SJSA1 (cell line): ENCODE results near the gene HLA-E. TPM values are rescaled to one million over a fixed set of nuclear protein-coding genes. Genes with fewer than 3 reads are reported as not detected.
"Not testable (repeated sequence)": the region's sequence is repeated elsewhere in the genome, so short reads cannot be mapped to it uniquely, and the experiment has no call there.

ENCODE experiments used
- DNase-seq, 2 experiments: peaks; one replicate each; pipeline ENCODE4 v3.0.0-alpha.2; 2015 to 2020; ENCODE audit warnings: low spot score in 2 of 2, low read depth in 1 of 2
- H3K27ac ChIP-seq: fragments of 250-450 bp; sonication (Bioruptor Pico); 2 replicates; pipeline ENCODE4 v1.5.1; 2020; ENCODE audit warnings: mild to moderate bottlenecking, moderate library complexity
- H3K27me3 ChIP-seq: fragments of 250-450 bp; sonication (Bioruptor Pico); replicated peaks from 2 replicates; pipeline ENCODE4 v1.5.1; 2020; ENCODE audit warnings: mild to moderate bottlenecking, moderate library complexity
- H3K36me3 ChIP-seq: fragments of 250-450 bp; sonication (Bioruptor Pico); 2 replicates; pipeline ENCODE4 v1.5.1; 2020; ENCODE audit warnings: mild to moderate bottlenecking
- H3K4me1 ChIP-seq: fragments of 250-450 bp; sonication (Bioruptor Pico); replicated peaks from 2 replicates; pipeline ENCODE4 v1.6.1; 2021; ENCODE audit warnings: mild to moderate bottlenecking
- H3K4me3 ChIP-seq: fragments of 250-450 bp; sonication (Bioruptor Pico); 2 replicates; pipeline ENCODE4 v1.5.1; 2020; ENCODE audit warnings: mild to moderate bottlenecking
- H3K9me3 ChIP-seq: fragments of 250-450 bp; sonication (Bioruptor Pico); replicated peaks from 2 replicates; pipeline ENCODE4 v1.5.1; 2020; ENCODE audit warnings: mild to moderate bottlenecking
- total RNA-seq: library from RNA; depleted of rRNA; stranded (reverse); fragments of >200 nt; shearing (Covaris generic); gene quantifications from 2 replicates; pipeline ENCODE4 v1.2.3, GENCODE V29; 2014

Gene HLA-E
- total RNA-seq, 1 experiment from 2014 or later: 214 TPM

GRCh38 chr6:30507849-30508827 lies 18.8 kb downstream of the HLA-E start:
- no peaks in the 10 kb centered on the region for H3K36me3 ChIP-seq
- H3K9me3 ChIP-seq: no peaks in the 10 kb centered on the region
- peaks cover 7% of the 10 kb centered on the region for H3K4me1 ChIP-seq
- no peak overlapping the region for H3K27ac ChIP-seq
- H3K4me3 ChIP-seq: no peak overlapping the region
- H3K27me3 ChIP-seq: no peaks in the 10 kb centered on the region
- no peak for DNase-seq

- Histone ChIP-seq H3K27me3 (no peaks in the 10 kb centered on the region), H3K4me3 (no peak overlapping the region), H3K27ac (no peak overlapping the region), H3K36me3 (no peaks in the 10 kb centered on the region), H3K9me3 (no peaks in the 10 kb centered on the region), H3K4me1 (peaks cover 7% of the 10 kb centered on the region)
- no peak for DNase-seq
These were observed 19.8 kb downstream of the HLA-E start for GRCh38 chr6:30508890-30509736.

GRCh38 chr6:30510419-30511168 lies 21.3 kb downstream of the HLA-E start:
- no peak for DNase-seq
- H3K4me1 ChIP-seq: peaks cover 7% of the 10 kb centered on the region
- no peak overlapping the region for H3K4me3 ChIP-seq
- H3K36me3 ChIP-seq: no peaks in the 10 kb centered on the region
- H3K27ac ChIP-seq: no peak overlapping the region
- H3K27me3 ChIP-seq: no peaks in the 10 kb centered on the region
- no peaks in the 10 kb centered on the region for H3K9me3 ChIP-seq

- no peak overlapping the region for H3K27ac ChIP-seq
- no peaks in the 10 kb centered on the region for H3K36me3 ChIP-seq
- DNase-seq: no peak
- H3K4me3 ChIP-seq: no peak overlapping the region
- H3K27me3 ChIP-seq: no peaks in the 10 kb centered on the region
- peaks cover 11% of the 10 kb centered on the region for H3K4me1 ChIP-seq
- no peaks in the 10 kb centered on the region for H3K9me3 ChIP-seq
These were observed 21.8 kb downstream of the HLA-E start for GRCh38 chr6:30511169-30511546.

GRCh38 chr6:30513451-30513850 lies 24.1 kb downstream of the HLA-E start:
- H3K4me1 ChIP-seq: peaks cover 15% of the 10 kb centered on the region
- no peaks in the 10 kb centered on the region for H3K36me3 ChIP-seq
- no peak overlapping the region for H3K4me3 ChIP-seq
- no peaks in the 10 kb centered on the region for H3K9me3 ChIP-seq
- DNase-seq: no peak
- H3K27me3 ChIP-seq: no peaks in the 10 kb centered on the region
- no peak overlapping the region for H3K27ac ChIP-seq

- no peak overlapping the region for H3K4me3 ChIP-seq
- DNase-seq: no peak
- H3K4me1 ChIP-seq: peaks cover 8% of the 10 kb centered on the region
- no peaks in the 10 kb centered on the region for H3K36me3 ChIP-seq
- H3K27ac ChIP-seq: no peak overlapping the region
- no peaks in the 10 kb centered on the region for H3K9me3 ChIP-seq
- no peaks in the 10 kb centered on the region for H3K27me3 ChIP-seq
These were observed 25.8 kb downstream of the HLA-E start for GRCh38 chr6:30515106-30515505.

- H3K4me1 ChIP-seq: peaks cover 17% of the 10 kb centered on the region
- peak; percentile 63 to 71 for DNase-seq
- peak overlapping the region; percentile 53 for H3K27ac ChIP-seq
- no peaks in the 10 kb centered on the region for H3K27me3 ChIP-seq
- H3K4me3 ChIP-seq: peak overlapping the region; percentile 36
- no peaks in the 10 kb centered on the region for H3K9me3 ChIP-seq
- H3K36me3 ChIP-seq: no peaks in the 10 kb centered on the region
These were observed 26.8 kb downstream of the HLA-E start for GRCh38 chr6:30515944-30516753.

GRCh38 chr6:30516754-30517076 lies 27.4 kb downstream of the HLA-E start:
- H3K36me3 ChIP-seq, H3K9me3 ChIP-seq, H3K27me3 ChIP-seq, DNase-seq: not testable (repeated sequence)
- Histone ChIP-seq H3K27ac (peak overlapping the region; percentile 53; the same call in 1 of the 2 replicates), H3K4me1 (peaks cover 22% of the 10 kb centered on the region), H3K4me3 (peak overlapping the region; percentile 36)

- DNase-seq, H3K36me3 ChIP-seq: not testable (repeated sequence)
These were observed 28.6 kb downstream of the HLA-E start for GRCh38 chr6:30517767-30518504.

GRCh38 chr6:30518505-30519145 lies 29.3 kb downstream of the HLA-E start:
- not testable (repeated sequence) for H3K27ac ChIP-seq, H3K36me3 ChIP-seq, H3K9me3 ChIP-seq, DNase-seq, H3K4me3 ChIP-seq, H3K27me3 ChIP-seq
- peaks cover 27% of the 10 kb centered on the region for H3K4me1 ChIP-seq

More at GRCh38 chr6:30517767-30518504, 28.6 kb downstream of the HLA-E start:
- H3K27ac ChIP-seq, H3K4me3 ChIP-seq, H3K9me3 ChIP-seq, H3K27me3 ChIP-seq: not testable (repeated sequence)
- H3K4me1 ChIP-seq: peaks cover 27% of the 10 kb centered on the region

- H3K4me3 ChIP-seq: no peak overlapping the region
- H3K27ac ChIP-seq: no peak overlapping the region
- H3K27me3 ChIP-seq: no peaks in the 10 kb centered on the region
These were observed 31.2 kb downstream of the HLA-E start for GRCh38 chr6:30520522-30520921.

GRCh38 chr6:30521082-30521481 lies 31.8 kb downstream of the HLA-E start:
- peak; percentile 47 to 85 for DNase-seq
- not testable (repeated sequence) for H3K4me3 ChIP-seq, H3K36me3 ChIP-seq, H3K27ac ChIP-seq, H3K9me3 ChIP-seq, H3K27me3 ChIP-seq
- peaks cover 23% of the 10 kb centered on the region for H3K4me1 ChIP-seq

More at GRCh38 chr6:30520522-30520921, 31.2 kb downstream of the HLA-E start:
- no peaks in the 10 kb centered on the region for H3K9me3 ChIP-seq
- peaks cover 27% of the 10 kb centered on the region for H3K4me1 ChIP-seq
- H3K36me3 ChIP-seq: no peaks in the 10 kb centered on the region
- DNase-seq: no peak
